Tibial nerve (tissue), 4 donors: ENCODE measurements around the gene HHEX. TPM values are rescaled to one million over a fixed set of nuclear protein-coding genes. Genes with fewer than 3 reads are reported as not detected.
"Not testable (repeated sequence)": the region's sequence is repeated elsewhere in the genome, so short reads cannot be mapped to it uniquely, and the experiment has no call there.

Source experiments
- DNase-seq, 2 donors: peaks; one replicate each; pipeline ENCODE4 v3.0.0-alpha.2; 2019; ENCODE audit warnings: low spot score in 2 of 2
- H3K27ac ChIP-seq, 4 donors: fragments of 200-600 bp; sonication (generic) in 3 of 4; one replicate each; pipeline ENCODE4 v1.5.1; 2017 to 2019; ENCODE audit warnings: mild to moderate bottlenecking in 1 of 4
- H3K27me3 ChIP-seq, 2 donors: fragments of 200-600 bp; sonication (generic) in 1 of 2; one replicate each; pipeline versions ENCODE4 v1.5.1 to v1.6.0; 2017 to 2019
- H3K36me3 ChIP-seq, 3 donors: fragments of 200-600 bp; sonication (generic); one replicate each; pipeline ENCODE4 v1.5.1; 2018 to 2019
- H3K4me1 ChIP-seq, 4 donors: fragments of 200-600 bp; sonication (generic) in 3 of 4; one replicate each; pipeline ENCODE4 v1.5.1; 2017 to 2019
- H3K4me3 ChIP-seq, 4 donors: fragments of 200-600 bp; sonication (generic) in 3 of 4; one replicate each; pipeline ENCODE4 v1.5.1; 2017 to 2019; ENCODE audit warnings: mild to moderate bottlenecking in 1 of 4, moderate library complexity in 1 of 4
- H3K9me3 ChIP-seq, 4 donors: fragments of 200-600 bp; sonication (generic) in 3 of 4; one replicate each; pipeline ENCODE4 v1.5.1; 2017 to 2019
- EP300 ChIP-seq, 2 donors: sonication (generic); formaldehyde crosslinking; IDR thresholded peaks; one replicate each; pipeline ENCODE4 v1.6.1; 2017; ENCODE audit warnings: antibody characterized with exemption in 2 of 2, mild to moderate bottlenecking in 1 of 2
- POLR2A ChIP-seq, 2 donors: fragments of 450-650 bp; IDR thresholded peaks; one replicate each; pipeline ENCODE4 v1.6.1; 2017; ENCODE audit warnings: antibody characterized with exemption in 2 of 2, mild to moderate bottlenecking in 2 of 2, moderate library complexity in 2 of 2
- WGBS, 2 donors: methylation state at CpG; one replicate each; pipeline ENCODE4 v1.1.5; 2018; 5-methylcytosine and 5-hydroxymethylcytosine counted together
- total RNA-seq, 4 donors: library from RNA; depleted of rRNA; stranded (reverse); fragments of >200 nt; gene quantifications; one replicate each; pipeline ENCODE4 v1.1.0, GENCODE V29; 2016
- TF ChIP-seq, protein P1 (sequence below), 5 experiments: fragments of 200-600 bp in 3 of 5; fragments of 450-650 bp in 2 of 5; sonication (generic) in 3 of 5; IDR thresholded peaks; one replicate each; pipeline ENCODE4 v1.5.1; 2016 to 2019; ENCODE audit warnings: antibody characterized with exemption in 5 of 5, mild to moderate bottlenecking in 3 of 5, moderate library complexity in 2 of 5

HHEX gene
- total RNA-seq, 4 donors from 2014 or later: 6.3 to 16.7 (median 7.5) TPM

DNA sequence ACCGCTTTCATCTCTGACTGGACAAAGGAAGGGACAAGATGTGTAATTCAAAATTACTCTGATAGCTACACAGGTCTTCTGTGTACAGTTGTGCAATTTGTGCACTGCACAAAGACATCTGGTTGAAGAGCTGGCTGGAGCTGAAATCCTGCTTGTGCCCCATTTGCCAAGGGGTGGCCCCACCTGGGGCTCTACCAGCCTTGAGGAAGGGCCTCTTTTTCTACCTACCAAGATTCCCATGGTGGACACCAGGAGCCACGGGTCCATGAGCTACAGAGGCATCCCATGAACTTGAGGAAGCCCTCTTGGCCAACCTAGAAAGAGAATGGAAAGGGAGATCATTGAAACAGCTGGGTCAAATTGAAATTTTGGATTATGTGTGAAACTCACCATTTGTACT, 43.2 kb downstream of the HHEX start:
- H3K4me3 ChIP-seq: no peak overlapping the region
- no peak overlapping the region for H3K27ac ChIP-seq
- H3K27me3 ChIP-seq: no peaks in the 10 kb centered on the region
- 82 to 89% methylated on average over 2 of the region's 2 CpGs for WGBS, 2 donors
- no peaks in the 10 kb centered on the region for H3K4me1 ChIP-seq
- no peaks in the 10 kb centered on the region for H3K36me3 ChIP-seq
- no peak for DNase-seq
- no peaks in the 10 kb centered on the region for H3K9me3 ChIP-seq
- TF ChIP-seq EP300 (IDR thresholded peaks at IDR 0.05) (no peak), POLR2A (IDR thresholded peaks at IDR 0.05) (no peak)
- TF ChIP-seq, protein P1, sequence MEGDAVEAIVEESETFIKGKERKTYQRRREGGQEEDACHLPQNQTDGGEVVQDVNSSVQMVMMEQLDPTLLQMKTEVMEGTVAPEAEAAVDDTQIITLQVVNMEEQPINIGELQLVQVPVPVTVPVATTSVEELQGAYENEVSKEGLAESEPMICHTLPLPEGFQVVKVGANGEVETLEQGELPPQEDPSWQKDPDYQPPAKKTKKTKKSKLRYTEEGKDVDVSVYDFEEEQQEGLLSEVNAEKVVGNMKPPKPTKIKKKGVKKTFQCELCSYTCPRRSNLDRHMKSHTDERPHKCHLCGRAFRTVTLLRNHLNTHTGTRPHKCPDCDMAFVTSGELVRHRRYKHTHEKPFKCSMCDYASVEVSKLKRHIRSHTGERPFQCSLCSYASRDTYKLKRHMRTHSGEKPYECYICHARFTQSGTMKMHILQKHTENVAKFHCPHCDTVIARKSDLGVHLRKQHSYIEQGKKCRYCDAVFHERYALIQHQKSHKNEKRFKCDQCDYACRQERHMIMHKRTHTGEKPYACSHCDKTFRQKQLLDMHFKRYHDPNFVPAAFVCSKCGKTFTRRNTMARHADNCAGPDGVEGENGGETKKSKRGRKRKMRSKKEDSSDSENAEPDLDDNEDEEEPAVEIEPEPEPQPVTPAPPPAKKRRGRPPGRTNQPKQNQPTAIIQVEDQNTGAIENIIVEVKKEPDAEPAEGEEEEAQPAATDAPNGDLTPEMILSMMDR (IDR thresholded peaks at IDR 0.05): no peak

GRCh38 chr10:92734301-92734700, 44.5 kb downstream of the HHEX start:
- Histone ChIP-seq H3K27me3 (no peaks in the 10 kb centered on the region), H3K4me1 (no peaks in the 10 kb centered on the region), H3K4me3 (no peak overlapping the region), H3K9me3 (no peaks in the 10 kb centered on the region), H3K36me3 (no peaks in the 10 kb centered on the region), H3K27ac (no peak overlapping the region)
- TF ChIP-seq POLR2A (IDR thresholded peaks at IDR 0.05) (no peak), EP300 (IDR thresholded peaks at IDR 0.05) (no peak)
- TF ChIP-seq, protein P1 (IDR thresholded peaks at IDR 0.05): no peak
- no peak for DNase-seq

DNA sequence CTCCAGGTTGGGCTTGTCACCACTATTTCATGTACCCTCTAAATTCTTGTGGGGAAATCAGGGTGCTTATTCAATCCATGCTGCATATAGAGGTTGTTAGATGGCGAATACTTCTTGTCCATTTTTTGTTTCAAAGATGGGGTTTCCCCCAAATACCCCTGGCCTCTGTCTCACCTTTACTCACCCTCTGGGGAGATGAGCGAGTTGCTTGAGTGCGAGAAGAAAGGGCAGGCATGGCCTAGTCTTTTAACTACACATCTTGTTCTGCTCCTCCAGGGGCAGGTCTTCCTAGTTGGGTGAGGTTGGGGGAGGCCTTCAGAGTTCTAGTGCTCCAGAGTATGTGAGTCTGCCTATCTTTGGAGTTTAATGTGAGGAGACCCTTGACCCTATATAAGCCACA, 46.2 kb downstream of the HHEX start:
- Histone ChIP-seq H3K4me1 (no peaks in the 10 kb centered on the region), H3K9me3 (no peaks in the 10 kb centered on the region), H3K27ac (no peak overlapping the region), H3K36me3 (no peaks in the 10 kb centered on the region), H3K27me3 (no peaks in the 10 kb centered on the region), H3K4me3 (no peak overlapping the region)
- WGBS, 2 donors: 88 to 91% methylated on average over 3 of the region's 3 CpGs
- no peak for DNase-seq
- TF ChIP-seq POLR2A (IDR thresholded peaks at IDR 0.05) (no peak), EP300 (IDR thresholded peaks at IDR 0.05) (no peak)
- TF ChIP-seq, protein P1 (IDR thresholded peaks at IDR 0.05): no peak

DNA sequence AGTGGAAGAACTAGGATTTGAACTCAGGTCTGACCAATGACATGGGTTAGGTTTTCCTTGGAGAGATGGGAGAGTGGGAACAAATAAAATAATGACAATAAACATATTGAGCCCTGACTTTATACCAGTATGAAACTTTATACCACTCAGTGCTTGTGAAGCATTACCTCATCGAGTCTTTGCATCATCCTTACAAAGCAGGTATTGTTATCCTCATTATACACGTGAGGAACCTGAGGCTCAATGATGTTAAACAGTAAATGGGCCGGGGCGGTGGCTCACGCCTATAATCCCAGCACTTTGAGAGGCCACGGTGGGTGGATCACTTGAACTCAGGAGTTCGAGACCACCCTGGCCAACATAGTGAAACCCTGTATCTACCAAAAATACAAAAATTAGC, 47.7 kb downstream of the HHEX start:
- TF ChIP-seq POLR2A (IDR thresholded peaks at IDR 0.05): no peak
- TF ChIP-seq, protein P1 (IDR thresholded peaks at IDR 0.05): no peak
- no peak for TF ChIP-seq EP300 (IDR thresholded peaks at IDR 0.05)
- Histone ChIP-seq H3K27ac (no peak overlapping the region), H3K9me3 (no peaks in the 10 kb centered on the region), H3K4me1 (no peaks in the 10 kb centered on the region), H3K27me3 (no peaks in the 10 kb centered on the region), H3K36me3 (no peaks in the 10 kb centered on the region), H3K4me3 (no peak overlapping the region)
- no peak for DNase-seq
- WGBS, 2 donors: 77 to 84% methylated on average over 7 of the region's 7 CpGs

- H3K36me3 ChIP-seq: no peaks in the 10 kb centered on the region
- no peak for DNase-seq
- H3K4me3 ChIP-seq: no peak overlapping the region
- WGBS, 2 donors: 81 to 85% methylated on average over 3 of the region's 3 CpGs
- H3K9me3 ChIP-seq: no peaks in the 10 kb centered on the region
- TF ChIP-seq EP300 (IDR thresholded peaks at IDR 0.05) (no peak), POLR2A (IDR thresholded peaks at IDR 0.05) (no peak)
- TF ChIP-seq, protein P1 (IDR thresholded peaks at IDR 0.05): no peak
- no peaks in the 10 kb centered on the region for H3K27me3 ChIP-seq
- H3K4me1 ChIP-seq: no peaks in the 10 kb centered on the region
- H3K27ac ChIP-seq: no peak overlapping the region
These were observed 51.0 kb downstream of the HHEX start for GRCh38 chr10:92740762-92741161.

DNA sequence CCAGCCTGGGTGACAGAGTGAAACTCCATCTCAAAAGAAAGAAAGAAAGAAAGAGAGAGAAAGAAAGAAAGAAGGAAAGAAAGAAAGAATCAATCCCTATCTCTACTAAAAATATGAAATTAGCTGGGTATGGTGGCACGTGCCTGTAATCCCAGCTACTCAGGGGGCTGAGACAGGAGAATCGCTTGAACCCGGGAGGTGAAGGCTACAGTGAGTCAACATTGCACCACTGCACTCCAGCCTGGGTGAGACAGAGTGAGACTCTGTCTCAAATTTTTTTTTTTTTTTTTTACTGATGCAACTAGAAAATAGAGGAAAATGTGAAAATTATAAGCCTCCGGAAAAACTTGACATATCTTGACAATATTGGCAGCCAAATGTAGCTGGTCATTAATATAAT, 52.0 kb downstream of the HHEX start:
- H3K4me1 ChIP-seq, H3K27me3 ChIP-seq, DNase-seq, H3K9me3 ChIP-seq, H3K4me3 ChIP-seq, H3K27ac ChIP-seq, H3K36me3 ChIP-seq: not testable (repeated sequence)
- 82 to 89% methylated on average over 4 of the region's 4 CpGs for whole genome bisulfite sequencing, 2 donors
